GM04503 (cell line): ENCODE data around the gene CHRNA1.

Experiments
- DNase-seq: peaks from one replicate; pipeline ENCODE4 v3.0.0-alpha.2; 2012; ENCODE audit warnings: low read depth

Gene CHRNA1

DNA sequence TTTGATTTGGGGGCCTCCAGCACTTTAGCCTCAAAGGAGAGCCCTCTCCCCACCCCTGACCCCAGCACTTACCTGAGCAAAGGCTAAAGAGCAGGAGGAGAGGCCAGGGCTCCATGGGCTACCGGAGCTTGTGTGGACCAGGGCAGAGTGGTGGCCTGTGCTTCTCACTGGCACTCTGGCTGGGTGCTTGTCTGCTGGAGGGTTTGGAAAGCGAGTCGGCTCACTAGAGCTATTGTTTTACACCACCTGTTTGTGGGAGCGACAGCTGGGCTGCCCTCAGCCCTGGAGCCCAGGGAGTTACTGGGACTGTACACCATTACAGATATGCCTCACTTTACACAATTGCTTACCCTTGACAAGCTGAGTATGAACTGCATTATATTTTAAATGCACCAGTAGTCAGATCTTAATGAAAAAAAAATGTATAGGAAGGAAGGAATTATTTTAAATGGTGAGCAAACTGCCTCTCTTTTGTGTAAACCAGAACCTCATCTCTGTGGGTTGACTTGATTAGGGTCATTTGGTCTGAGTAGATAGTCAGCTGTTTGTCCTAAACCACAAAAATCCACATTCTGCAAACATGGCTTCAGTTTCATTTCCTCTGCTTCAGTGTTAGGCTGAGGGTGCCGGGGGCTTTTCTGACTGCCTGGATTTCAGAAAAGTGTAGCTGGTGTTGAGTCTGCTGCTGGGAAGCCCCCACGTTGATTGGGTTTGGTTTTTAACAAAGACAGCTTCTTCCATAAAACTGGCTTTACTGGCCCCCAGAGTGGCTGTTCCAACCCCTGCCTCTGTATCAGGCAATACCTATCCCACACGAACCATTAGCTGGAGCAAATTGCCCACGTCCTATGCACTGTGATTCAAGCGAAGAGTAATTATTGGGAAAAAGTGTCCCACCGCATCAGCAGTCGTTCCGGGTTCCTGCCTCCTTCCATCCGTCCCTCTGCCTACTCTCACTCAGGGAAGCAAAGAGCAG lies at the start of gene CHRNA1:
TSS of gene CHRNA1 (minus strand) at position 193 of the 976 bp plus-strand sequence. CDS start at position 115, 78 bp downstream.
- DNase-seq, result no peak

DNA sequence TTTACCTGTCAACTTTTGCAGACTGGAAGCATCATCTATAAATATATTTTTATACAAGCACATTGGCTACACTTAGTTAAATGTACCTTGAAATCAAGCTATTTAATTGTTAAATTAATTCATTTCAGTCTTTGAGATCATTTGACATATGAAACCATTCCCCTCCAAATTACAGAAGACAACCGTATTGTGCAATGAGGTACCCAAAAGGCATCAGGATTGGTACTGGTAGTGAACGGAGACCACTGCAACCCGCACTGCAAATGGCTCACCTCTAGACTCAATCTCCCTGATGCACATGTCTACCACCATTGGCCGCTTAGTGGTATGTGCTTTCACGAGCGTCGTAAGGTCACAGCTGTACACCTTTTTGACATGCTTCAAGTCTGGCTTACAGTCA lies 47.8 kb upstream of the CHRNA1 start:
- no peak for DNase-seq

DNA sequence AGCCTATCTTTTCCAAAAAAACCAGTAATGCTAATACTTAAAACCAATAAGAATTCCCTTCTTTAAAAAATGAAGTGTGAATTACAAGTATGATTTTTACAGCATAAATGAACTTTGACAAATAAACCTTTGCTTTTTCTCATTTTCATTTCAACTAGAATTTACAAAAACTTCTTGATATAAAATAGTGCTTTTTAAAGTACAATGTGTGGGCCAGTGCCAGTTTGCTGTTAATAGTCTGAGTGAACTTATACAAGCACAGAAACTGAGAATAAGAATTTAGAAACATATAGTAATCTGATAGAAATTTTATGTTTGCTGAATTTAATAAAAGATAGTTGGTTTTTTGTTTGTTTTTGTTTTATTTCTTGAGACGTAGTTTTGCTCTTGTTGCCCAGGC lies 43.7 kb upstream of the CHRNA1 start:
- DNase-seq, result no peak

DNA sequence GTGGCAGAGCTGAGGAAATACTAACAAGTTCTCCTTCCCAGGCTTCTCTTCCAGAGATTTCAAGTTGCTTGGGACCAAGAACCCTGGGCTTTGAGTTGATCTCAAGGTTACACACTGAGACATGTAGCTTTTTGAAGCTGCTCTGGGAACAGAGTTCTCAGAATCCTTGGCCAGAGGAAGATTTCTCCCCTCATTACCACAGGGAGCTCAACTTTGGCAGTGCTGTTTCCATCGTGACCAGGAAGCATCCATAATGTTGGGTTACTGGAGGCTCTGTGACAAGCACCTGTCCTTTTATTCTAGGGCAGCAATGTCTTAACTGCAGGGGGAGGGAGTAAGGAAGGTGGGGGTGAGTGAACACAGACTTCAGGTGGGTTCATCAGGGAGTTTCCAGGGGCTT lies 41.5 kb upstream of the CHRNA1 start:
- no peak for DNase-seq

DNA sequence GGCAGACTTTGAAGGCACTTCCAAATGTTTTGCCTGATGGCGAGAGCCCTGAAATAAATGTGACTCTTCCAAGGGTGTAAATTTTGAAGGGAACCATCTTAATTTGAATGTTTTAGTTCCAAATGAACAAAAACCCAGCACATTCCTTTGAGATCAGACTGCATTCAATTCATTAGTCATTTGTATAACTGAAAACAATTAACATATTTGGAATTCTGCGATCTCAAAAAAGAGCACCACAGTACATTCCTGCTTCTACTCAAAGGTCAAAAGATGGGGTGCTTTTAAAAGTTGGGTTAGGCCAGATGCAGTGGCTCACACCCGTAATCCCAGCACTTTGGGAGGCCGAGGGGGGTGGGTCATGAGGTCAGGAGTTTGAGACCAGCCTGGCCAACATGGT lies 38.2 kb upstream of the CHRNA1 start:
- peak; percentile 63 for DNase-seq

DNA sequence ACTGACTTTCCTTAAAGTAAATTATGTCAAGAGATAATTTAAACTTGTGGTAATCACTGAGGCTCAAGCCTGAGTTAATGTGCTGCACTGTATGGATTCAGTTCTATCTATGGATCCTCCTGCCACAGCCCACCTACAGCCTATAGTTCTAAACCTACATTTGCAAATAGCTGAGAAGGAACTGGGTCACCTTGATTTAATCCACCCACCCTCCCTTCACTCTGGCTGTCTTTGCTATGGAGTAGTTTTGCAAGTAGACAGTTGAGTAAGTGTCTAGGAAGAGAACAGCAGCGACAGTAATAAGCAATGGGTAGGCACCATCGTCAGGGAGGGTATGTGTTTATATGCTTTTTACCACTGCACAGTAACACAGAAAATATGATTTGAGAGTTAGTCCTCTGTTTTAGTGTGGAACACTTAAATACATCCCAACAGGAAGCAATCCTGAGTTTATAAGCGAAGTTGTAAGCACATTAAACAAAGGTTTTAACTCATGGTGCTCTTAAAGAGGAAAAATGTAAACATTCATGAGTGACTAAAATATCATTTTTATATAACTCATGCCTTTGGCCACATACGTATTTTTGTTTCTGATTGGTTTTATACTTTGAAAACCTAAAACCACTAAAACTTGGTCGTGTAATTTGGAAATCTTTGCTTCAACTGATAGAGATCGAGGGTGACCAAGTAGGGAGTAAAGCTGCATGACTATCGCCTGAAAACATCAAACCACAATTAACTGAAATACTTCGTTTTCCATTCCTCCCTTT lies 36.3 kb upstream of the CHRNA1 start:
- DNase-seq, result no peak

DNA sequence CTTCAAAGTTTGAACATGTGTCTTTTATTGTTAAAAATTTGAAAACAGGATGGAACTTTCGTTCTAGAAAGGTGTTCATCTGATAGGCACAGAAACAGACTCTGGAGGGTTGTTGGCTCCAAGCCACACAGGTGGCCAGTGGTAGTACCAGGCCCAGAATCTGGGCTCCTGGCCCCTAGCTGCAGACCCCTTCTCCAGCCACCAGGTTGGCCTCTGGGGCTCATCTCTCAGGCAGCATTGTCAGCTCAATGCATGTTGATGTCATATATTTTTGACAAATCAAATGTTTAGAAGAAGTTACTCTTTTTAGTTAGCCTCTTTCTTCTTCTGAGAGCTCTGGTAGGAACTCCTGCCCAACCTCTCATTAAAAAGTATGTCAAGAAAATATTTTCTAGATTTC lies 34.5 kb upstream of the CHRNA1 start:
- no peak for DNase-seq

DNA sequence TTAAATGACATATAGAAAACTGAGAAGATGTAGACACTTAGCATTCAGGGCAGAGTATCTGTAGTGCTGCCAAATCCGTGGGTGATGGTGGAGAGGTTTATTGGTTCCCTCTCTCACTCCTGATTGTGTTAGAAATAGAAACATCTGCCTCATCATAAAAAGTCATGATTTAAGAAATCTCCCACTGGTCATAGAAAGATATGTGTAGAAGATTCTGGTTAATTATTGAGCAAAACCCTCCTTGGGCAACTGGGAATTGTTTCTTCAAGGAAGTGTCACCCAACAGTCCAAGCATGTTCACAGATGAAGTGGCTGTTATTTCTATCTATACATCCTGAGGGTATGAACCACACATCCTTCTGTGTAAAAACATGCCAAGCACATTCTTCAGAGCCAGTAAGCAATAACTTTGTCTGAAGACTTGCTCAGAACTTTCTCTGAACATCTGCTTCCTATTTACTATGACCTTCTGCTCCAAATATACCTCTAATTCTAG lies 33.6 kb upstream of the CHRNA1 start:
- no peak for DNase-seq

DNA sequence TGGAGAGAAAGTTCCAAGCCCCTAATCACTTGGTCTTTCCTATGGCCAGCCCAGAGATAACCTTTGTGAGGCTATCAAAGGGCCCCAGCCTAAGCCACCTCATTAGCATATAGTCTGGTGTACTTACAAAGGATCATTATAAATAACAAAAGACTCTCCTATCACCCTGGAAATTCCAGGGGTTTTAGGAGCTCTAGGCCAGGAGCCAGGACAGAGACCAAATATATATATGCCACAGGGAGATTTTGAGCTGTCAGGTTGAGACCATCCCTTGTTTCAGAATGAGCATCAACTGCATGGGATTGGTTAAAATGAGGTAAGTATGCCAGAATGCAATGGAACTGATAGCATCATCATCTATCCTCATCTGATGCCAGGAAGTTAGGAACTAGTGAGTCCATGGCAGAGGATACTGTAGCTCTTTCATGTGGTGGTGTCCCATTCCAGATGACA lies 32.1 kb upstream of the CHRNA1 start:
- no peak for DNase-seq

DNA sequence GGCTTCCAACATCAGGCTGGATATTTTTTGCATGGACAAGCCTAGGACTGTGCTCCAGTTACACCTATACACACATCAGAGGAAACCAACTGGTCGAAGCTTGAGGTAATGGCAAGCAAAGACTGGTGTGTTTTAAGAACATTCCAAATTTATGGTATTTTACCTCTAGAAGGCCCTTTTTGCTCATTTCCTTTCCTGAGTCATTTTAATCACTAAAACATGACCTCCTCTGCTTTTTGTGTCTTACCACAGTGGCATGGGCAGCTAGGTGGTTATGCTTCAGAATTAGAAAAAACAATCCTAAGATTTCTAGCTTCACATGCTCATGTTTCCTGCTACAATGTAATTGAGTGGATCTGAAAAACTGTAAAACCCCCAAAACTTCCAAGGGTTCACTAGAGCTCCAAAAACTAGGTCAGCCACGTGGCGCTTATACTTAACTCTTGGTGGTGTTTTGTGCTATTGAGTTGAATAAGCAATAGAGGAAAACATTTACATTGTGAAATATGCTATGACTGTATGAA lies 30.6 kb upstream of the CHRNA1 start:
- no peak for DNase-seq

DNA sequence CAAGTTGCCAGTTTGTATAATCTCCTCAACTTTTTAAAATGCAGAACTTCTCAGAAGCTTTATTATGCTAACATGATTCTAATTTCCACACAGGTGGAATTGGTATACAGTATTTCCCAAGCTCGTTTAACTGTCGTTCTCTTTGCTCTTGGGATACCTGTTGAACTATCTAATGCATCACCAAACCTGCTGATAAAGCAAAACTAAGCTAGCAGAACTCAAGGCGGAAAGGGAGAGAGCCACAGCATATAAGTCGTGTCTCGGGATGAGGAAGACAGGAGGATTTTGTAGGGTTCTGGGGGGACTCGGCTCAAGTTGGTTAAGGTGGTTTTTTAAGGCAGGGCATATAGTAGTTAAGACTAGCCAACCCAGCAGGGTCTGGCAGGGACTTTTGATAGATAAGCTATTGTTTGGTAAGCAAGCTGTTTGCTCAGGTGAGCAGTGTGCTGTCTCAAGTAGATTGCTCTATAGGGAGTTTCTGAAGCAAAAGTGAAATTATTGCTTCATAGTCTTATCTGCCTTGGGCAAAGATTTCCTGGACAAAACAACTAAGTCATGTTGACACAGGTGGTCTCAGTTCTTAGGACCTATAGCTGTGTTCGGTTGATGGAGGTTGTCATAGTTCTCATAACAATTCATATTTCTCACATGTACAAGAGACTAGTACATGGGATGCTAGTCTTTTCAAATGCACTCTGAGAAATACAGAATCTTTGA lies 28.2 kb upstream of the CHRNA1 start:
- DNase-seq, result no peak

DNA sequence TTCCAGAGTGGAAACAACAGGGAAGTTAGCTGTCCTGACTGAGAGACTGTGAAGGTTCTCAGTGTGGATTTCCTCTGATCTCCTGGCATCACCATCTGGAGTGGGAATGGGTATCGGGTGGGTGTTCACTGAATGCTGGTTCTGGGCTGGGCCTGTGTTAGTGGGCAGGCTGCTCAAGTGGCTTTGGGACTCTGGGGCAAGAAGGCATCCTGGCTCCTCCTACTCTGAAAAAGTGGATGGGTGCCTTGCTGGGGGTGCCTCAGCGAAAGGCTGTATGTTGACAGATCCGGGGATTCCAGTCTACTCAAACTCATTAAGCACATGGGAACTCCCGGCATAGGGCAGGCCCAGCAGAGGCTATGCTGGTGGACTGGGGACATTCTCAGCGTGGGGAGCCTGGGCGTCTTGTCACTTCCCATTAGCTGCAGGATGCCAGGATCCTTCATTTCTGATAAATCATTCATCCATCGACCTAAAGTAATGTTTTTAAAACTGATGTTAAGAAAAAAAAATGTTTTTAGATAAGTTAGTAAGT lies 27.5 kb upstream of the CHRNA1 start:
- DNase-seq, result no peak

DNA sequence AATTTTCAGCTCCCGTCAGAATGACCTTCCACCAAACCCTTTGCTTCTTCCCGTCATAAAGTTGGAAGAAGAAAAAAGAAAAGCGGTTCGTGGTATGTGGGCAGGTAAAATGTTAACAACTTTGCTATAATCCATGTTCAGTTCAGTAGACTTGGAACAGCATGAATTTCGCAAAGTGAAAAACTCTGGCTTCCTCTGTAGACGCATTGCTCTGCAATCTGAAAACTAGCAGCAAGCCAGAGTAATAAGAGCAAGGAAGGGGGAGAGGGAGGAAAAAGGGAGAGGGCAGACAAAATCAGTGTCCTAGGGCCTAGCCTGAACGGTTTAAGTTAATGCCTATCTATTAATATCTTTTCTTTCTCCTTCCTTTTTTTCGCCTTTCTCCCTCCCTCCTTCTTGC lies 26.7 kb upstream of the CHRNA1 start:
- DNase-seq, result no peak

DNA sequence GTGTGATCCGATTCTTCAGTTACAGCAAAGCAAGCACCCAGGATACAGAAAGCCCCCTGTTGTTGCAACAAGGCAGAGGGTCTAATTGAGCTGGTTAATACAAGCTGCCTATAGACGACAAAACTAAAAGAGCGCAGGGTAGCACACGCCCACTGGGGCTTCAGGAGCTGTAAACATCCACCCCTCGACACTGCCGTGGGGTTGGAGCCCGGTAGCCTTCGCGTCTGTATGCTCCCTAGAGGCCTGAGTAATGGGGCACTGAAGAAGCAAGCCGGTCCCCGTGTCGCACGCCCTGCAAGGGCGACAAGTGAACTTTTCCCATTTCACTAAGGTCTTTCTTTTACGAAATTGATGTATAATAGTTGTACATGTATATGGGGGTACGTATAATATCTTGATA lies 24.7 kb upstream of the CHRNA1 start:
- DNase-seq, result no peak

DNA sequence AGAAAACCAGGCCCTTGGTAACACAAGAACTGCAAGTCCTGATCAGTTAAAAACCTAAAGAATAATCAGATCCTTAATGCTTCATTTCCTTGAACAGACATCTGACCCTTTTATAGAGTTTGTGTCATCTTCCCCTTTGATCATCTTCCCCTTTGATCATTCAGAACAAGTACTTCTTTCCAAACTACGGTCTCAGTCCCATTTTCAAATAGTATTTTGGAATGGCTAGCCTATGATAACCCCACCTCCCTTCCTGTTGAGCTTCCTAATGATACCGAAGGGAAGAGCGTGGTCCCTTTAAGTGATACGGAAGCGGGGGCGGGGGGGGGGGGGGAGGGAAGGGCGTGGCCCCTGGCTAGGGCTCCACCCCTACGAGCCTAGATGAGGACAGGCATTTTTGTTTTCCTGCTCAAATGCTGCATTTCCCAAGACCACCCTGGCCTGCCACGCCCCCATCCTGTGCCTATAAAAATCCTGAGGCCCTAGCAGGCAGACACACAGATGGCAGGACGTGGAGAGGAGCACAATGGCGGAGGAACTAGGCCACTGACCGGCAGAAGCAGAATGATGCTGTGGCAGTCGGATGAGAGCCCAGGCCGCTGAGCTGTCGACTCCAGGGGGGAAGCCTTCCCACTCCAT lies 24.1 kb upstream of the CHRNA1 start:
- no peak for DNase-seq

DNA sequence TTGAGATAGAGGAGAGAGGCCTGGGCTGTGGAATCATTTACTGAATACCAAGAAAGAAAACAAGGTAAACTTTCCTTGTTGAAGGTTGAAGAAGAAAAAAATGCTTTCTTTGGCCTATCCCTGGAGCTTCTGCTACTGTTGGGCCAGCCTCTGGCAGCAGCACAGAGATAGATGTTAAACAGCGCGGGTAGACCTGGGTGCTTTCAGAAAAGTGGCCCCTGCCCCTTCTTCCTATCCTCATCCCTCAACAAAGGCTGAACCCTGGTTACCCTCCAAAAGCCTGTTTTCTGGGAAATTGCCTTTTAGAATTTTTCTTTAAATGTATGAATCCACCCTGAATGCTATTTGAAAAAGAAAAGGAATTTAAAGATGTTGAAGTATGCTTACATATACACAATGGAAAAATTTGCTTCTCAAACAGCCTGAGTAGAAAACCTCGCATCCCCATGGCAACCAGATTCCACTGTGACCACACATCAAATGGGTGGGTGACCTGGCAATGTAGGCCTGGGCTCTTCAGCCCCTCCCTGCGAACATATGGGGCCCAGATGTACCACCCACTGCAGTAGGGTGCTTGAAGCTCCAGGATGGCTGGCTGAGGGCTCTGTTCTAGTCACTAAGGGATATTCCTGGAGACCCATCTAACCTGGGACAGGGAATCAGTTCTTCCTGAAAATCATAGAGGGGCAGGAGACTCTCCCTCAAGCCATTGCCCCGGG lies 23.4 kb upstream of the CHRNA1 start:
- DNase-seq, result peak; percentile 100

DNA sequence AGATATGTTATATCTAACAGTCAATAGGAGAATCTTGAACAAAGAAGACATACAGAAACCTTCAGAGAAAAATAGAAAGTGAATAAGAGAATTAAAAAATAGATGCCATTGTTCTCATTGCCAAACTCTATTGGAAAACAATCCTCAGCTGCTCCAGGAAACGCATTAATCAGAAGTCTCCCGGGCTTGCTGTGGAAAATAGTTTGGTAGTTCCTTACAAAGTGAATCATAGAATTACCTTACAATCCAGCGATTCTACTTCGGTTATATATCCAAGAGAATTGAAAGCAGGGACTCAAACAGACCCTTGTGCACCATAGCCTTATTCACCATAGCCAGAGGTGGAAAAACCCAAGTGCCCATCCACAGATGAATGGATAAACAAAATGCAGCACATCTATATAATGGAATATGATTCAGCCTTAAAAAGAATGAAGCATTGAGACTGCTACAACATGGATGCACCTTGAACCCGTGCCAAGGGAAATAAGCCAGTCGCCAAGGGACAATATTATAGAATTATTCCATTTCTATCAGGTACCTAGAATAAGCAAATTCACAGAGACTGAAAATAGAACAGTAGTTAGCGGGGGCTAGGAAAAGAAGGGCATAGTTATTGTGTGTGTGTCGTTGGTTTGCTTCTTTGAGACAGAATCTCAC lies 21.9 kb upstream of the CHRNA1 start:
- no peak for DNase-seq

DNA sequence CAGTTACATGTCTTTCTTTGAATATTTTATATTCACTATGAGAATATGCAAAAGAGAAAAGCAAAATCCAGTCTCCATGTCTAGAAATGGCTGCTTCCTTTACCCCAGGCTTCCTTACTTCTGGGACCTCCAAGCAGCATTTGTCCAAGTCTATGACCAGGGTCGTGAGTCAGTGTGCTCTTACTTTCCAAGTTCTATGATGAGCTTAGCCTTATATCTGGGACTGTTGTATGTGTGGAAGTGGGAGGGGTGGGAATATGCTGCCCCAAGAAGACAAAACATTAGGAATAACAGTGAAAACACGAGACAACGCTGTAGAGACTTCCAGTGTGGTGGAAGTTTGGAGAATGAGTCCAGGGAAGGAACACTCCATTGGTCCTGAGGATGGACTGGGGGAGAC lies 21.2 kb upstream of the CHRNA1 start:
- no peak for DNase-seq

DNA sequence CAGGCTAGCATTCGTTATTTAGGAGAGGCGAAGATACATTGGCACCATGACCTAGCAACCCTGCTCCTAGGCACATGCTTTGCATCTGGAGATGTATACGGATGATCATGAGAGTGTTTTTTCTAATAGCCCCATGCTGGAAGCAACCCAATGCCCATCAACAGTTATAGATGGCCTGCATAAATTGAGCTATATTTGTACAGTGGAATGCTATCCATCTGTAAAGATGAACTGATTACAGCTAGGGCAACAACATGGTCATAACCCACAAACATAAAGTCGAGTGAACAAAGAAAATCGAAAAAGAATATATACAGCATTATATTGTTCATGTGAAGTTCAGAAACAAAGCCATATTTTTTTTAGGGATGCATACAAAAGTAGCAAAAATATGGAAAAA lies 20.6 kb upstream of the CHRNA1 start:
- DNase-seq, result no peak

DNA sequence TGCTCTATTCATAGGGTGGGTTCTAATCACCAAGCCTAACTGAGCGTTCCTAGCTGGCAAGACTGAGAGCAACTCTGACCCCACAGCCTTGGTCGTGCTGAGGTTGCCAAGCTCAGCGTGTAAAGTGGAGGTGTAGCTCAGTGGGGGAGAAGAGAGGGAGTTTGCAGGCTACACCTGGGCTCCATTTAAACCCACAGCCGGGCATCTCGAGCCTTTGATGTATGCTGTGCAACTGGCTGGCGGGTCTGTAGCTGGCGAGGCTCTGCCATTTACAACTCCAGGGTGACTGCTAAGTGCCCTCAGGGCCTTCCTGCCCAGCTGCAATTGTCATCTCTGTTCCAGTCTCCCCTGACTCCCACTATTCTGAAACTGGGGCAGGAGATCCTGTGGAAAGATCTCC lies 20.0 kb upstream of the CHRNA1 start:
- no peak for DNase-seq
